Measurements from ENCODE around the gene RCC2.

GRCh38 chr1:17360272-17360956, 79.1 kb downstream of the RCC2 start:
- TF ChIP-seq EZH2 (IDR thresholded peaks at IDR 0.05; ENCODE audit: borderline replicate concordance, low read depth, low read length, severe bottlenecking) (no peak), CTCF (IDR thresholded peaks at IDR 0.05; ENCODE audit: extremely low read depth in 1 of 2, insufficient read depth in 1 of 2, low read depth in 1 of 2, low read length in 2 of 2) (no peak), MYC (IDR thresholded peaks at IDR 0.05; ENCODE audit: low read depth, low read length) (no peak), POLR2AphosphoS5 (IDR thresholded peaks at IDR 0.05; ENCODE audit: insufficient read depth, low read depth, low read length) (no peak), GATA2 (IDR thresholded peaks at IDR 0.05; ENCODE audit: insufficient read depth, insufficient read length, low read depth, low read length) (no peak), POLR2A (IDR thresholded peaks at IDR 0.05; ENCODE audit: low read depth, low read length) (no peak), MAX (IDR thresholded peaks at IDR 0.05; ENCODE audit: insufficient read depth, insufficient read length) (no peak), JUN (IDR thresholded peaks at IDR 0.05; ENCODE audit: borderline replicate concordance, insufficient read depth, insufficient read length, low read depth) (no peak), FOS (IDR thresholded peaks at IDR 0.05; ENCODE audit: borderline replicate concordance, insufficient read depth, low read length) (no peak)
